IMR-90 (cell line): Measurements from ENCODE around the gene TEDC1. TPM values are rescaled to one million over a fixed set of nuclear protein-coding genes. Genes with fewer than 3 reads are reported as not detected.

ENCODE experiments used
- ATAC-seq: fragments of 200-7000 bp; cut with Tn5 transposase; 2 replicates; pipeline ENCODE4 v1.9.1; 2020; ENCODE audit warnings: low read depth, mild to moderate bottlenecking, moderate library complexity
- BruUV-seq: library from RNA; stranded (reverse); fragments of 400-500 nt; replicated peaks from 2 replicates; lab custom pipeline; 2021; lab: Mats Ljungman, UMichigan
- CTCF ChIA-PET: fragments of 300-600 bp; formaldehyde crosslinking; extraction: SDS; loops from one replicate; lab custom pipeline; 2021; ENCODE audit warnings: antibody characterized with exemption; lab: Yijun Ruan, JAX
- POLR2A ChIA-PET: fragments of 300-600 bp; sonication (Branson Sonifier 250); formaldehyde crosslinking; loops from one replicate; lab custom pipeline; 2022; ENCODE audit warnings: antibody characterized with exemption; ENCODE audit not compliant: unreplicated experiment; lab: Charles Lee
- DNase-seq: peaks from one replicate; pipeline ENCODE4 v3.0.0; 2013
- H2AFZ ChIP-seq: replicated peaks from 2 replicates; pipeline ENCODE3; 2013; ENCODE audit warnings: low read length, mild to moderate bottlenecking; ENCODE audit not compliant: poor library complexity
- H2AK5ac ChIP-seq: 2 replicates; pipeline ENCODE4 v1.6.1; 2013; ENCODE audit warnings: low read depth, low read length, inconsistent platforms
- H2AK9ac ChIP-seq: replicated peaks from 2 replicates; pipeline ENCODE3; 2013; ENCODE audit warnings: mild to moderate bottlenecking, low read depth, low read length, moderate library complexity; ENCODE audit not compliant: poor library complexity
- H2BK120ac ChIP-seq: 2 replicates; pipeline ENCODE4 v1.6.1; 2013; ENCODE audit warnings: low read depth, low read length, inconsistent platforms
- H2BK15ac ChIP-seq: 3 replicates; pipeline ENCODE4 v1.6.1; 2013; ENCODE audit warnings: low read depth, low read length, inconsistent platforms
- H2BK20ac ChIP-seq: 2 replicates; pipeline ENCODE4 v1.6.1; 2013; ENCODE audit warnings: low read depth, mild to moderate bottlenecking, inconsistent platforms, low read length, moderate library complexity
- H2BK5ac ChIP-seq: 2 replicates; pipeline ENCODE4 v1.6.1; 2013; ENCODE audit warnings: mild to moderate bottlenecking, low read depth, low read length, inconsistent platforms; ENCODE audit not compliant: poor library complexity, severe bottlenecking
- H3K14ac ChIP-seq: replicated peaks from 2 replicates; pipeline ENCODE4 v1.6.1; 2013; ENCODE audit warnings: low read depth, low read length, inconsistent platforms
- H3K18ac ChIP-seq: 2 replicates; pipeline ENCODE4 v1.6.1; 2013; ENCODE audit warnings: low read depth, low read length, control low read depth
- H3K23ac ChIP-seq: 2 replicates; pipeline ENCODE4 v1.6.1; 2013; ENCODE audit warnings: low read depth, low read length, inconsistent platforms
- H3K27ac ChIP-seq: 2 replicates; pipeline ENCODE4 v1.5.1; 2013; ENCODE audit warnings: mild to moderate bottlenecking, control low read depth, low read length; ENCODE audit not compliant: insufficient read depth
- H3K27me3 ChIP-seq: 2 replicates; pipeline ENCODE4 v1.6.1; 2013; ENCODE audit warnings: low read length; ENCODE audit not compliant: control insufficient read depth, insufficient read depth
- H3K36me3 ChIP-seq: 2 replicates; pipeline ENCODE4 v1.6.1; 2013; ENCODE audit warnings: low read length, mixed read lengths; ENCODE audit not compliant: control insufficient read depth, insufficient read depth
- H3K4ac ChIP-seq: 2 replicates; pipeline ENCODE4 v1.6.1; 2013; ENCODE audit warnings: low read depth, low read length, inconsistent platforms
- H3K4me1 ChIP-seq: 2 replicates; pipeline ENCODE4 v1.6.1; 2013; ENCODE audit warnings: low read length, mixed read lengths; ENCODE audit not compliant: control insufficient read depth, insufficient read depth
- H3K4me2 ChIP-seq: 2 replicates; pipeline ENCODE4 v1.6.1; 2013; ENCODE audit warnings: low read depth, mild to moderate bottlenecking, control low read depth, low read length, moderate library complexity
- H3K4me3 ChIP-seq: 2 replicates; pipeline ENCODE4 v1.5.1; 2013; ENCODE audit warnings: low read depth, mild to moderate bottlenecking, control low read depth, low read length, moderate library complexity; ENCODE audit not compliant: insufficient read depth
- H3K56ac ChIP-seq: 2 replicates; pipeline ENCODE4 v1.6.1; 2013; ENCODE audit warnings: low read length, inconsistent platforms; ENCODE audit not compliant: insufficient read depth; ENCODE audit errors: extremely low read depth
- H3K79me1 ChIP-seq, 2 experiments: 2 replicates each; pipeline ENCODE4 v1.6.1; 2013; ENCODE audit warnings: low read length in 2 of 2, inconsistent platforms in 1 of 2, low read depth in 1 of 2
- H3K9ac ChIP-seq: 2 replicates; pipeline ENCODE4 v1.6.1; 2013; ENCODE audit warnings: low read depth, low read length, control low read depth
- H3K9me1 ChIP-seq: 2 replicates; pipeline ENCODE4 v1.6.1; 2013; ENCODE audit warnings: low read length, inconsistent platforms; ENCODE audit not compliant: insufficient read depth
- H3K9me3 ChIP-seq: 2 replicates; pipeline ENCODE4 v1.6.1; 2013; ENCODE audit warnings: low read length; ENCODE audit not compliant: control insufficient read depth, insufficient read depth
- H4K20me1 ChIP-seq: 2 replicates; pipeline ENCODE4 v1.6.1; 2013; ENCODE audit warnings: low read length, inconsistent platforms; ENCODE audit not compliant: insufficient read depth
- H4K5ac ChIP-seq: 2 replicates; pipeline ENCODE4 v1.6.1; 2013; ENCODE audit warnings: mild to moderate bottlenecking, low read depth, low read length, control low read depth
- H4K8ac ChIP-seq, 2 experiments: 2 replicates each; pipeline ENCODE4 v1.6.1; 2013; ENCODE audit warnings: low read depth in 2 of 2, low read length in 2 of 2, control low read depth in 1 of 2, inconsistent platforms in 1 of 2
- H4K91ac ChIP-seq: 2 replicates; pipeline ENCODE4 v1.6.1; 2013; ENCODE audit warnings: low read depth, low read length, inconsistent platforms; ENCODE audit not compliant: insufficient read depth
- CEBPB ChIP-seq: IDR thresholded peaks from 2 replicates; pipeline ENCODE4 v1.6.1; 2012; ENCODE audit warnings: low read depth, low read length, improper control_type of control experiment
- ELK1 ChIP-seq: fragments of 150-350 bp; IDR thresholded peaks from 2 replicates; pipeline ENCODE4 v1.6.1; 2016; ENCODE audit warnings: low read depth, mild to moderate bottlenecking, low read length, moderate library complexity, borderline replicate concordance
- MAFK ChIP-seq: IDR thresholded peaks from 2 replicates; pipeline ENCODE4 v1.6.1; 2012; ENCODE audit warnings: low read depth, low read length, improper control_type of control experiment
- POLR2A ChIP-seq: IDR thresholded peaks from 2 replicates; pipeline ENCODE4 v1.6.1; 2012; ENCODE audit warnings: mild to moderate bottlenecking, low read depth, low read length
- RCOR1 ChIP-seq: IDR thresholded peaks from 2 replicates; pipeline ENCODE4 v1.6.1; 2012; ENCODE audit warnings: mild to moderate bottlenecking, low read length, improper control_type of control experiment; ENCODE audit not compliant: insufficient replicate concordance
- SMC3 ChIP-seq: fragments of 150-350 bp; IDR thresholded peaks from 2 replicates; pipeline ENCODE4 v1.6.1; 2016; ENCODE audit warnings: low read depth, mild to moderate bottlenecking, antibody characterized with exemption, low read length, moderate library complexity
- WGBS, 2 experiments: methylation state at CpG; one replicate each; pipeline versions ENCODE4 v1.1.5 to v1.1.7; 2013; ENCODE audit warnings: missing lambda C conversion rate in 2 of 2; ENCODE audit not compliant: insufficient read length in 1 of 2; ENCODE audit errors: extremely low coverage in 2 of 2; 5-methylcytosine and 5-hydroxymethylcytosine counted together
- dilution Hi-C: fragments of 300-500 bp; cut with HindIII; formaldehyde crosslinking; loops from one replicate; pipeline ENCODE4 v1.14.3; 2018; ENCODE audit warnings: low sequenced_read_pairs; ENCODE audit not compliant: unreplicated experiment
- in situ Hi-C: fragments of 300-500 bp; cut with MboI; formaldehyde crosslinking; loops from 3 replicates; pipeline ENCODE4 v1.14.3; 2019; ENCODE audit warnings: low sequenced_read_pairs, inconsistent platforms, mixed read lengths
- intact Hi-C: fragments of 100-400 bp; cut with micrococcal nuclease; formaldehyde crosslinking; loops from 2 replicates; pipeline ENCODE4 v1.10.0; 2022
- polyA plus RNA-seq, 3 experiments: library from polyadenylated mRNA; depleted of rRNA; stranded (reverse); fragments of >200 nt; gene quantifications; 2 replicates each; pipeline ENCODE4 v1.2.3, GENCODE V29; 2012; ENCODE audit warnings: low replicate concordance in 1 of 3
- total RNA-seq: library from RNA; depleted of rRNA; stranded (reverse); fragments of >200 nt; gene quantifications from 2 replicates; pipeline ENCODE4 v1.2.3, GENCODE V29; 2012

The TEDC1 gene
- total and polyA plus RNA-seq, 2 of the 4 experiments (the other 2 are of a cell fraction) = 5.7 to 6.4 TPM

GRCh38 chr14:105483300-105484068 lies 7.6 kb upstream of the TEDC1 start:
- Histone ChIP-seq H4K8ac (no peak overlapping the region), H3K79me1 (no peaks in the 10 kb centered on the region; a peak in 1 of 4 replicates), H3K27me3 (peaks cover 25% of the 10 kb centered on the region; the same call in 1 of the 2 replicates), H3K9ac (no peak overlapping the region), H3K14ac (no peak overlapping the region), H3K27ac (no peak overlapping the region), H4K91ac (no peak overlapping the region), H2BK15ac (no peak overlapping the region), H2BK5ac (no peak overlapping the region), H3K56ac (no peak overlapping the region), H2AK9ac (no peak overlapping the region), H3K4me2 (no peak overlapping the region), H2AK5ac (no peak overlapping the region), H2BK120ac (no peak overlapping the region), H4K5ac (no peak overlapping the region), H3K23ac (no peak overlapping the region), H3K9me1 (peaks cover 6% of the 10 kb centered on the region), H3K4me1 (peaks cover 15% of the 10 kb centered on the region), H3K9me3 (no peaks in the 10 kb centered on the region), H3K4me3 (no peak overlapping the region), H2BK20ac (no peak overlapping the region), H3K18ac (no peak overlapping the region), H3K4ac (no peak overlapping the region), H4K20me1 (no peaks in the 10 kb centered on the region; the same call in 1 of the 2 replicates), H2AFZ (no peak overlapping the region), H3K36me3 (no peaks in the 10 kb centered on the region)
- no TSS peak for BruUV-seq
- ChIA-PET POLR2A (no interaction called here), CTCF (no interaction called here)
- in situ Hi-C loops = no loop called here
- intact Hi-C loops = no loop called here
- TF ChIP-seq POLR2A = no peak
- no peak for TF ChIP-seq MAFK
- TF ChIP-seq ELK1 = no peak
- TF ChIP-seq RCOR1 = no peak
- no peak for TF ChIP-seq SMC3
- TF ChIP-seq CEBPB = no peak
- DNase-seq (no peak), ATAC-seq (no peak)
- dilution Hi-C loops = no loop called here
- WGBS, 2 experiments = 66% methylated on average over 6 of the region's 18 CpGs; no CpG with 5 or more reads in 1 of the 2 experiments
